Epithelial cell of esophagus (primary cell): ENCODE data around the gene UST.

Source experiments
- DNase-seq: peaks from one replicate; pipeline ENCODE4 v3.0.0; 2010; ENCODE audit warnings: low read depth
- H3K4me3 ChIP-seq: 2 replicates; pipeline ENCODE4 v1.5.1; 2011; ENCODE audit warnings: mild to moderate bottlenecking, low read length, control low read depth
- CTCF ChIP-seq: IDR thresholded peaks from 2 replicates; pipeline ENCODE4 v1.5.1; 2011; ENCODE audit warnings: low read depth, mild to moderate bottlenecking, low read length, control low read depth, inconsistent platforms; ENCODE audit not compliant: insufficient read depth; ENCODE audit errors: missing control alignments

Gene UST

GRCh38 chr6:148887181-148887580, 140.4 kb downstream of the UST start:
- peak; percentile 35 for DNase-seq
- H3K4me3 ChIP-seq = no peak overlapping the region
- TF ChIP-seq CTCF = no peak

DNA sequence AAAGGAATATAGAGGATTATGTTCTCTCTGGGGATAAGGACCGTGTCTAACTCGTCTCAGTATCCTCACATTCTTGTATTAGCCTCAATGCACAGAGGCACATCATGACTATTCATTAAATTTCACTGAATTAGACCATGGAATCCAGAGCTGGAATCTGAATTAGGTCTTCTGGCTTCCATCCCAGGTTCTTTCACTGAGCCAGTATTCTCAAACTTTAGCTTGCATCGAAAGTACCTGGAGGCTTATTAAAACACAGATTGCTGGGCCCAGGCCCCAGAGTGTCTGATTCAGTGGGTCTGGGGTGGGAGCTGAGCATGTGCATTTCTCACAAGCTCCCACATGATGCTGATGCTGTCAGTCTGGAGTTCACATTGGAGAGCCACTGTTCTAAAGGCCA, 142.0 kb downstream of the UST start:
- no peak for TF ChIP-seq CTCF
- no peak overlapping the region for H3K4me3 ChIP-seq
- DNase-seq = no peak

DNA sequence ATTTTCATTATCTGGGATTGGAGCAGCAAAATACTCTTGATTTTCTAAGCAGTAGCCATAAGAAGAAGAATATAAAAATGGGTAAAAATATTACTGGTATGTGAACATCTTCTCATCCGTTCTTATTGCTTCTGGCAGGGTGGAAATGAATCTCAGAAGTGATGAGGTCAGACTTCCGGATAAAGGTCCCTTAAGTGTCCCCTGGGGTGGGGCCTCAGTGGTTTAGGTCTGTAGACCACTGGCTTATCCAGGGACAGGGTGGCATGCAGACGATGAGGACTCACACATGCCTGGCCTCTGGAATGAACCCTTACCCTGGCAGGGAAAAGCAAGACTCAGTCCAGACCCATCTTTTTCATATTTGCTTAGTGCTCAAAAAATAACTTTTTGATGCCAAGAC, 143.3 kb downstream of the UST start:
- TF ChIP-seq CTCF = no peak
- no peak for DNase-seq
- H3K4me3 ChIP-seq = no peak overlapping the region

GRCh38 chr6:148890652-148891404, 144.0 kb downstream of the UST start:
- H3K4me3 ChIP-seq = no peak overlapping the region
- no peak for DNase-seq
- no peak for TF ChIP-seq CTCF

GRCh38 chr6:148891405-148891783, 144.6 kb downstream of the UST start:
- H3K4me3 ChIP-seq = no peak overlapping the region
- DNase-seq = no peak
- no peak for TF ChIP-seq CTCF

DNA sequence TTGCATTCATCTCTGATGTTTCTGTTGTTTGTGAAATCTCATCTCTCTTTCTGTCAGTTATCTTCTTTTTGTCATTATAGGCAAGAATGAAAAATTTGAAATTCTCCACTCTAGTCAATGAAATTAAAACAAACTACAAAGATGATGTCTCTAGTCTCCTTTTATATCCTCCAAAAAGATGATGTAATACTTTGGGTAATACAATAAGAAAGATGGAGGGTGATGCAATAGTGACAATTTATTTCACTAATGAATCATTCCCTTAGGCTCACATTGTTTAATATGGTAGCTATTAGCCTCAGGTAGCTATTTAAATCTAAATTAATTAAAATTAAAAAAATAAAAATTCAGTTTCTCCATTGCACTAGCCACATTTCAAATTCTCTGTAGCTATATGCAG, 145.4 kb downstream of the UST start:
- DNase-seq = peak; percentile 68
- TF ChIP-seq CTCF = no peak
- H3K4me3 ChIP-seq = no peak overlapping the region

GRCh38 chr6:148893073-148893472, 146.2 kb downstream of the UST start:
- H3K4me3 ChIP-seq = no peak overlapping the region
- TF ChIP-seq CTCF = no peak
- DNase-seq = no peak
